ENCODE measurements around the gene DIP2C.
"Not testable (repeated sequence)": the region's sequence is repeated elsewhere in the genome, so short reads cannot be mapped to it uniquely, and the experiment has no call there.

The DIP2C gene

GRCh38 chr10:282294-283139 lies 407.0 kb downstream of the DIP2C start:
- no peak for DNase-seq

- no peak for DNase-seq
Observed at GRCh38 chr10:279655-280054, 409.8 kb downstream of the DIP2C start.

- DNase-seq: no peak
Observed at GRCh38 chr10:279232-279631, 410.2 kb downstream of the DIP2C start.

- no peak for DNase-seq
Observed at GRCh38 chr10:278707-279106, 410.8 kb downstream of the DIP2C start.

GRCh38 chr10:277963-278362 lies 411.5 kb downstream of the DIP2C start:
- no peak for DNase-seq

GRCh38 chr10:275680-276079 lies 413.8 kb downstream of the DIP2C start:
- DNase-seq: no peak

- DNase-seq: no peak
Observed at GRCh38 chr10:274866-275265, 414.6 kb downstream of the DIP2C start.

- DNase-seq: no peak
Observed at GRCh38 chr10:273088-273487, 416.4 kb downstream of the DIP2C start.

- no peak for DNase-seq
Observed at GRCh38 chr10:271722-272121, 417.7 kb downstream of the DIP2C start.

- no peak for DNase-seq
Observed at GRCh38 chr10:271201-271600, 418.3 kb downstream of the DIP2C start.

- DNase-seq: no peak
Observed at GRCh38 chr10:269440-270074, 419.9 kb downstream of the DIP2C start.

GRCh38 chr10:267705-268104 lies 421.8 kb downstream of the DIP2C start:
- no peak for DNase-seq

GRCh38 chr10:266974-267425 lies 422.5 kb downstream of the DIP2C start:
- no peak for DNase-seq

GRCh38 chr10:265816-266588 lies 423.5 kb downstream of the DIP2C start:
- not testable (repeated sequence) for DNase-seq

GRCh38 chr10:265074-265440 lies 424.4 kb downstream of the DIP2C start:
- DNase-seq: not testable (repeated sequence)

- DNase-seq: not testable (repeated sequence)
Observed at GRCh38 chr10:264160-265073, 425.1 kb downstream of the DIP2C start.

GRCh38 chr10:260819-261429 lies 428.5 kb downstream of the DIP2C start:
- no peak for DNase-seq

- no peak for DNase-seq
Observed at GRCh38 chr10:251982-252582, 437.4 kb downstream of the DIP2C start.

GRCh38 chr10:248307-248706 lies 441.2 kb downstream of the DIP2C start:
- no peak for DNase-seq

GRCh38 chr10:247480-247879 lies 442.0 kb downstream of the DIP2C start:
- DNase-seq: no peak

GRCh38 chr10:246431-246830 lies 443.0 kb downstream of the DIP2C start:
- DNase-seq: no peak

GRCh38 chr10:244227-244626 lies 445.2 kb downstream of the DIP2C start:
- no peak for DNase-seq
